DND-41 (cell line): ENCODE measurements around the gene IKZF2.

Experiments
- ATAC-seq: fragments of 200-7000 bp; cut with Tn5 transposase; 3 replicates; pipeline ENCODE4 v1.9.1; 2021; ENCODE audit warnings: low read depth; ENCODE audit not compliant: insufficient read depth
- DNase-seq: peaks from one replicate; pipeline ENCODE4 v3.0.0-alpha.2; 2020
- H2AFZ ChIP-seq: 2 replicates; pipeline ENCODE4 v1.6.0; 2012; ENCODE audit warnings: low read depth, low read length
- H3K27ac ChIP-seq: 2 replicates; pipeline ENCODE4 v1.5.1; 2012; ENCODE audit warnings: low read length, inconsistent platforms
- H3K27me3 ChIP-seq: fragments of 200-600 bp; sonication (generic); 2 replicates; pipeline ENCODE4 v1.6.0; 2012; ENCODE audit warnings: low read length, mild to moderate bottlenecking, inconsistent platforms; ENCODE audit not compliant: insufficient read depth, poor library complexity
- H3K36me3 ChIP-seq: 2 replicates; pipeline ENCODE4 v1.5.1; 2012; ENCODE audit warnings: low read length, inconsistent platforms; ENCODE audit not compliant: insufficient read depth
- H3K4me1 ChIP-seq: 2 replicates; pipeline ENCODE4 v1.5.1; 2012; ENCODE audit warnings: mild to moderate bottlenecking, low read length; ENCODE audit not compliant: insufficient read depth
- H3K4me2 ChIP-seq: 2 replicates; pipeline ENCODE4 v1.6.0; 2012; ENCODE audit warnings: mild to moderate bottlenecking, moderate library complexity, low read length, inconsistent platforms; ENCODE audit not compliant: insufficient read depth
- H3K4me3 ChIP-seq, 2 experiments: fragments of 200-600 bp in 1 of 2; shearing (Covaris generic) in 1 of 2; 2 replicates each; pipeline ENCODE4 v1.5.1; 2012 to 2016; ENCODE audit warnings: inconsistent platforms in 2 of 2, low read length in 2 of 2, mild to moderate bottlenecking in 2 of 2, low read depth in 1 of 2, moderate library complexity in 1 of 2
- H3K79me2 ChIP-seq: 2 replicates; pipeline ENCODE4 v1.6.0; 2012; ENCODE audit warnings: low read length, inconsistent platforms; ENCODE audit not compliant: insufficient read depth
- H3K9ac ChIP-seq: 2 replicates; pipeline ENCODE4 v1.6.0; 2012; ENCODE audit warnings: low read depth, mild to moderate bottlenecking, inconsistent platforms, low read length, moderate library complexity
- H3K9me3 ChIP-seq: 2 replicates; pipeline ENCODE4 v1.5.1; 2012; ENCODE audit warnings: low read length, moderate library complexity, mild to moderate bottlenecking, inconsistent platforms; ENCODE audit not compliant: insufficient read depth, severe bottlenecking
- H4K20me1 ChIP-seq: 2 replicates; pipeline ENCODE4 v1.6.0; 2012; ENCODE audit warnings: low read length; ENCODE audit not compliant: insufficient read depth
- EZH2 ChIP-seq: IDR thresholded peaks from 3 replicates; pipeline ENCODE4 v1.6.1; 2012; ENCODE audit warnings: borderline replicate concordance, low read depth, mild to moderate bottlenecking, moderate library complexity, low read length, inconsistent platforms; ENCODE audit not compliant: severe bottlenecking
- TF ChIP-seq, protein P1 (sequence below): IDR thresholded peaks from 2 replicates; pipeline ENCODE4 v1.5.1; 2012; ENCODE audit warnings: borderline replicate concordance, low read length, moderate library complexity, mild to moderate bottlenecking; ENCODE audit not compliant: poor library complexity, severe bottlenecking; ENCODE audit errors: extremely low read depth

IKZF2 gene

DNA sequence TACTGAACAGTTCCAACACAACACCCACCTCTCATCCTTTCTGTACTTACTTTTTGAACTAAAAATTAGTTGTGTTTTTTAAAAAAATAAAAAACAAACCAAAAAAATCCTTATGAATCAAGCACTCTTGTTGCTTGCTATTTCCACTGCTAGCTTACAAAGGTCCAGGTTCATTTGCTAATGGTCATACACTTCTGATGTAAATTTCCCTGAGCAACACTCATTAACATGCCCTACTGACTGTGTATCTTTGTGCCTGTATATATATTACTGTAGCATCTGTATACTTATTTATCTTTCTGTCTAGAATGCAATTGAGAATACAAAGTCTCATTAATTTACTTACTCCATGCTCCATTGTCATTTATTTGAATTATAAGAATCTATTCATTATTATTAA is 30.3 kb upstream of the IKZF2 start:
- no peak overlapping the region for H3K4me2 ChIP-seq
- H3K36me3 ChIP-seq = no peaks in the 10 kb centered on the region
- ATAC-seq = no peak
- no peaks in the 10 kb centered on the region for H3K9me3 ChIP-seq
- TF ChIP-seq EZH2 = no peak
- TF ChIP-seq, protein P1, sequence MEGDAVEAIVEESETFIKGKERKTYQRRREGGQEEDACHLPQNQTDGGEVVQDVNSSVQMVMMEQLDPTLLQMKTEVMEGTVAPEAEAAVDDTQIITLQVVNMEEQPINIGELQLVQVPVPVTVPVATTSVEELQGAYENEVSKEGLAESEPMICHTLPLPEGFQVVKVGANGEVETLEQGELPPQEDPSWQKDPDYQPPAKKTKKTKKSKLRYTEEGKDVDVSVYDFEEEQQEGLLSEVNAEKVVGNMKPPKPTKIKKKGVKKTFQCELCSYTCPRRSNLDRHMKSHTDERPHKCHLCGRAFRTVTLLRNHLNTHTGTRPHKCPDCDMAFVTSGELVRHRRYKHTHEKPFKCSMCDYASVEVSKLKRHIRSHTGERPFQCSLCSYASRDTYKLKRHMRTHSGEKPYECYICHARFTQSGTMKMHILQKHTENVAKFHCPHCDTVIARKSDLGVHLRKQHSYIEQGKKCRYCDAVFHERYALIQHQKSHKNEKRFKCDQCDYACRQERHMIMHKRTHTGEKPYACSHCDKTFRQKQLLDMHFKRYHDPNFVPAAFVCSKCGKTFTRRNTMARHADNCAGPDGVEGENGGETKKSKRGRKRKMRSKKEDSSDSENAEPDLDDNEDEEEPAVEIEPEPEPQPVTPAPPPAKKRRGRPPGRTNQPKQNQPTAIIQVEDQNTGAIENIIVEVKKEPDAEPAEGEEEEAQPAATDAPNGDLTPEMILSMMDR = no peak
- H3K27ac ChIP-seq = no peak overlapping the region
- no peak overlapping the region for H2AFZ ChIP-seq
- no peak for DNase-seq
- H3K4me1 ChIP-seq = peaks cover 11% of the 10 kb centered on the region
- no peaks in the 10 kb centered on the region for H4K20me1 ChIP-seq
- no peak overlapping the region for H3K9ac ChIP-seq
- no peak overlapping the region for H3K4me3 ChIP-seq
- no peaks in the 10 kb centered on the region for H3K27me3 ChIP-seq
- H3K79me2 ChIP-seq = no peaks in the 10 kb centered on the region

DNA sequence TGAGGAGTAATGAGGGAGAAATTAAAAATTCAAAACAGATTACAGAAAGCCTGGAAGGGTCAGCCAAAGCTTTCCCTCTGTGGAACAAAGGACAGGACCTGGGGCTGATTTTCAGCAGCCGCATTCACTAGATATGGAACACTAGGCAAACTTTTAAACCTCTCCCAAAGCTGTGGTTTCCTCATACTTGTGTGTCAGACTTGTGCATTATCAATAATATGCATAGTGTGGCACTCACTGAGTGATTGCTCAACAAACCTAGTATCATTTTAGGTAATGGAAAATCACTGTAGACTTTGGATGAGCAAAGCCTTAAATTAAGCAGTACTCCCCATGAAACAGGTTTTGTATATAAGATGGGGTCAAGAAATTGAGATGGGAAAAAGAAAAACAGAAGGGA is 26.3 kb upstream of the IKZF2 start:
- Histone ChIP-seq H2AFZ (0 out of 2 replicates have a peak overlapping the region, but pooled peaks have one; percentile 21), H3K27ac (no peak overlapping the region), H3K9ac (no peak overlapping the region), H3K4me1 (no peaks in the 10 kb centered on the region; the same call in 1 of the 2 replicates), H3K4me2 (no peak overlapping the region), H3K4me3 (no peak overlapping the region), H3K79me2 (no peaks in the 10 kb centered on the region), H3K9me3 (no peaks in the 10 kb centered on the region), H3K27me3 (no peaks in the 10 kb centered on the region), H3K36me3 (no peaks in the 10 kb centered on the region), H4K20me1 (no peaks in the 10 kb centered on the region)
- no peak for DNase-seq
- ATAC-seq = no peak
- no peak for TF ChIP-seq EZH2
- TF ChIP-seq, protein P1 = no peak

DNA sequence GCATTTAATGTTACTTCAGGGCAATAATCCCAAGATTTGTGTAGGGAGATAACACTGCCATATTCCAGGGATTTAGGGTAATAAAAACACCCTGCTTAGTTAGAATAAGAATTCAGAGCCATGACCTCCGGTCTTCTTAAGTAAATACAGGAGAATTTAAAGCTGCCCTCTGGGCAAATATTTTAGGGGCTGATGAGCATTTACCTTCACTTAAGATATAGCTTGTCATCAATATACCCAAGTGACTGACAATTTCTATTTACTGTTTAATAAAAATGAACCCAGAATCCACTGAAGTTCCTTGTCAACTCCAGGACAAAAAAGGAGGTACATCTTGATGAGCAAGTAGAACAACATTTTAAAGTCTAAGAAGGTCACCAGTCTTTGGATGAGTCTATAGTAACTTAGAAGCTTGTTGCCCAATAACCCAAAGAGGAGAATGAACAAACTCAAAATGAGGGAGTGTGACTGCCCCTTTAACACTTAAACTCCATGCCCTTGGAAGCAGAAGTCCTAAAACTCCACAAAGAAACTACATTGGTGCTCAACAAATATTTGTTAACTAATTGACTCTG is 24.3 kb upstream of the IKZF2 start:
- Histone ChIP-seq H3K9me3 (no peaks in the 10 kb centered on the region), H3K4me3 (no peak overlapping the region), H3K4me2 (no peak overlapping the region), H3K36me3 (no peaks in the 10 kb centered on the region), H2AFZ (no peak overlapping the region), H3K4me1 (no peaks in the 10 kb centered on the region), H4K20me1 (no peaks in the 10 kb centered on the region), H3K27me3 (no peaks in the 10 kb centered on the region), H3K9ac (no peak overlapping the region), H3K27ac (no peak overlapping the region), H3K79me2 (no peaks in the 10 kb centered on the region)
- no peak for ATAC-seq
- TF ChIP-seq EZH2 = no peak
- TF ChIP-seq, protein P1 = no peak
- DNase-seq = no peak
